Ectodermal cell (in vitro differentiated cells): ENCODE data around the gene SUPT6H.

Experiments
- H3K27ac ChIP-seq: 2 replicates; pipeline ENCODE4 v1.7.0; 2013; ENCODE audit warnings: mild to moderate bottlenecking, low read depth, low read length; ENCODE audit not compliant: insufficient read depth, poor library complexity, severe bottlenecking
- H3K27me3 ChIP-seq: 2 replicates; pipeline ENCODE4 v1.7.0; 2013; ENCODE audit warnings: mild to moderate bottlenecking, low read length; ENCODE audit not compliant: insufficient read depth, control insufficient read depth, poor library complexity, severe bottlenecking
- H3K36me3 ChIP-seq: one replicate; pipeline ENCODE4 v1.7.0; 2013; ENCODE audit warnings: low read length; ENCODE audit not compliant: control insufficient read depth, insufficient read depth
- H3K4me1 ChIP-seq: one replicate; pipeline ENCODE4 v1.7.0; 2013; ENCODE audit warnings: low read length; ENCODE audit not compliant: control insufficient read depth, insufficient read depth
- H3K4me3 ChIP-seq: 2 replicates; pipeline ENCODE4 v1.7.0; 2013; ENCODE audit warnings: low read depth, low read length, control low read depth; ENCODE audit not compliant: insufficient read depth
- H3K9me3 ChIP-seq: 2 replicates; pipeline ENCODE4 v1.7.0; 2013; ENCODE audit warnings: mild to moderate bottlenecking, low read length, moderate library complexity; ENCODE audit not compliant: control insufficient read depth
- WGBS, 2 experiments: methylation state at CpG; one replicate each; pipeline ENCODE4 v1.1.7; 2013; ENCODE audit warnings: missing lambda C conversion rate in 2 of 2; 5-methylcytosine and 5-hydroxymethylcytosine counted together

Gene SUPT6H

DNA sequence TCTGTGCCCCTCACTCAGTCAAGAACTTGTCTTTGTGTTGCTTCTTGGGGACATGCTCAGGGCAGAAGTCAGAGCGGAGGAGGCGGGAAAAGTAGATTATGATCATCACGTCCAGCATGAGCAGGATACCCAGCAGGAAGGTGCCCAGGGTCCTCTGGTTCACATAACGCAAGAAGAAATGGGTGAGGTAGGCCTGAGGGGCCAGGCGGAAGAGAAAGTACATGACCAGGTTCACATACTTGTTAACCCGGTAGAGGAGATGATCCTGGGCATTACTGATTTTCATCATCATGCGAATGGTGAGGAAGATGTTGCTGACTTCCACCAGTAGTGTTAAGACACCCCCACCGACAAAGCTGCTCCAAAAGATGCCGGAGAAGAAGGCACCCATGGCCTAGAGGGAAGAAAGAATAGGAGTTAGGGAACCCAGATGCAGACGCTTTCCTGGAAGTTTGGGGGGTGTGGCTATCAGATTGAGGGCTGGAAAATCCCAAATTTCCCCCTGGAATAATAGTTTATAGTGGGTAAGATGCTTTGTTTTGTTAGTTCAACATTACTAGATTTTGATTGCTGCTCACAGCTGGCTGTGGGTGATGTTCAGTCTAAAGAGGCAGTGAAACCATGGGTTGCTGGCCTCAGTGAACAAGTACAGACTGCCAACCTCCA lies 62.6 kb downstream of the SUPT6H start:
- no peak overlapping the region for H3K27ac ChIP-seq
- H3K9me3 ChIP-seq, result no peaks in the 10 kb centered on the region
- WGBS, 2 experiments, result 85 to 88% methylated on average over 10 of the region's 10 CpGs
- peaks cover 35% of the 10 kb centered on the region for H3K4me1 ChIP-seq
- H3K36me3 ChIP-seq, result peaks cover 26% of the 10 kb centered on the region
- no peaks in the 10 kb centered on the region for H3K27me3 ChIP-seq
- peak overlapping the region; percentile 83 for H3K4me3 ChIP-seq

DNA sequence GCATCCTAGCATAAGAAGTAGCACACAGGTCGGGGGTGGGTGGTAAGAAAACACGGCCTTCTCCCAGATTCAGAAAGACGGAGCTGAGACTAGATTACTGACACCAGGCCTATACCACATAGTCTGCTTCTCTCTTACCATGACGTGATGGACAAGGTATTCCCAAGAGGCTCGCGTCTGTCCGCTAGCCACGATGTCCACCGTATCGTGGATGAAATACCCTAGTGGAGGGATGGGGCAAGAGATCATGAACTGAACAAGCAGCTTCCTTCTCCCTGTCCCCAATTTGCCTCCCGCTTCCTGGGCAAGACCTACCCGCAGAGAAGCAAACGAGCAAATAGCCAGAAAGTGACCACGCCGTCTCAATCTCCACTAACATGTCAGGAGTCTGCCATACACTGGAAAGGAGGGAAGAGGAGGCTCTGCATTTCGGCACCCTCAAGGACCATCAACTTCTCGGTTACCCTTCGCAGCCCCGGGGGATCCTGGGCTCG lies 63.2 kb downstream of the SUPT6H start:
- H3K27ac ChIP-seq, result peak overlapping the region; percentile 79
- H3K4me3 ChIP-seq, result peak overlapping the region; percentile 83
- no peaks in the 10 kb centered on the region for H3K27me3 ChIP-seq
- peaks cover 35% of the 10 kb centered on the region for H3K4me1 ChIP-seq
- H3K9me3 ChIP-seq, result no peaks in the 10 kb centered on the region
- peaks cover 26% of the 10 kb centered on the region for H3K36me3 ChIP-seq
- 11 to 12% methylated on average over 20 of the region's 20 CpGs for WGBS, 2 experiments

DNA sequence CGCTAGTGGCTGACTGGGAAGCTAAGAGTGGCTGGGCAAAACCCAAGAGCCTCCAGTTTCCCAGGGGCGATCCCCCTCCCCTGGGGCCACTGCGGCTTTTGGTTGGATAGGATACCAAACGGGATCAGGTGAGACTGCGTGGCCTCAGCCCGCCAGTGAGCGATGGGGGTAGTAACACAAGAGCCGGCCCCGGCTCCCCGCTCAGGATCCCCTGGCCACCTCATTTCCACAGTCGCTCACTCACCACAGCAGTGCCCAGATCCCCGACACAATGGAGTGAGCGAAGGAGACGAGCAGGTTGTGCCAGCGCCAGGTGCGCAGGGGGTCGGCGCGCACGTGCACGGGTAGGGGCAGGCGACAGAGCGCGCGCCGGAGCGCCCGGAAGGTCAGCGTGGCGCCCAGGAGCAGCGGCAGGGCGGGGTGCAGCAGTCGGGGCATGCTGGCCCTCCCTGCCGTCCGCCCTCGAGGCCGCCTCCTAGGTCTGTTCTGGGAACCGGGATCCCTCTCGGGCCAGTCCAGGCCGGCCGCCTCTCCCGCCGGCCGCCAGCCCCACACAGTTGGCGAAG lies 63.7 kb downstream of the SUPT6H start:
- 0% methylated on average over 45 of the region's 45 CpGs for WGBS, 2 experiments

GRCh38 chr17:28726226-28726626 lies 64.2 kb downstream of the SUPT6H start, which contains the start of gene TLCD1:
TSS of gene TLCD1 (minus strand) at chr17:28726233. CDS start at chr17:28726097, 136 bp downstream.
- WGBS, 2 experiments, result 0% methylated on average over 49 of the region's 49 CpGs
- Histone ChIP-seq H3K36me3 (peaks cover 22% of the 10 kb centered on the region), H3K27ac (peak within 1 kb of the TSS; percentile 93), H3K9me3 (no peaks in the 10 kb centered on the region), H3K4me1 (peaks cover 33% of the 10 kb centered on the region), H3K27me3 (no peaks in the 10 kb centered on the region), H3K4me3 (peak within 1 kb of the TSS; percentile 83)

More for the DNA sequence above, 63.7 kb downstream of the SUPT6H start:
- Histone ChIP-seq H3K36me3 (peaks cover 26% of the 10 kb centered on the region), H3K4me3 (peak overlapping the region; percentile 83), H3K4me1 (peaks cover 35% of the 10 kb centered on the region), H3K9me3 (no peaks in the 10 kb centered on the region), H3K27ac (peak overlapping the region; percentile 79), H3K27me3 (no peaks in the 10 kb centered on the region)

- H3K9me3 ChIP-seq, result no peaks in the 10 kb centered on the region
- peak overlapping the region; percentile 83 for H3K4me3 ChIP-seq
- peaks cover 20% of the 10 kb centered on the region for H3K36me3 ChIP-seq
- H3K4me1 ChIP-seq, result peaks cover 27% of the 10 kb centered on the region
- peak overlapping the region; percentile 93 for H3K27ac ChIP-seq
- no peaks in the 10 kb centered on the region for H3K27me3 ChIP-seq
- 0% methylated on average over 57 of the region's 57 CpGs for WGBS, 2 experiments
These were observed 64.9 kb downstream of the SUPT6H start for GRCh38 chr17:28726627-28727491.

- 1% methylated on average over 64 of the region's 64 CpGs for WGBS, 2 experiments
- no peaks in the 10 kb centered on the region for H3K27me3 ChIP-seq
- H3K4me3 ChIP-seq, result peak within 1 kb of the TSS; percentile 83
- peaks cover 14% of the 10 kb centered on the region for H3K4me1 ChIP-seq
- H3K36me3 ChIP-seq, result peaks cover 3% of the 10 kb centered on the region
- no peaks in the 10 kb centered on the region for H3K9me3 ChIP-seq
- peak within 1 kb of the TSS; percentile 93 for H3K27ac ChIP-seq
These were observed 66.6 kb downstream of the SUPT6H start, which contains the start of gene NEK8 for GRCh38 chr17:28728364-28729200. TSS of gene NEK8 (plus strand) at chr17:28728788. CDS start at chr17:28728814, 26 bp downstream.

GRCh38 chr17:28729950-28730330 lies 67.9 kb downstream of the SUPT6H start:
- Histone ChIP-seq H3K4me1 (peaks cover 9% of the 10 kb centered on the region), H3K27ac (no peak overlapping the region), H3K9me3 (no peaks in the 10 kb centered on the region), H3K36me3 (no peaks in the 10 kb centered on the region), H3K27me3 (no peaks in the 10 kb centered on the region), H3K4me3 (no peak overlapping the region)
- 93% methylated on average over 11 of the region's 11 CpGs for WGBS, 2 experiments

GRCh38 chr17:28733346-28733745 lies 71.3 kb downstream of the SUPT6H start:
- Histone ChIP-seq H3K27ac (no peak overlapping the region), H3K4me3 (no peak overlapping the region), H3K27me3 (no peaks in the 10 kb centered on the region), H3K9me3 (no peaks in the 10 kb centered on the region), H3K4me1 (no peaks in the 10 kb centered on the region), H3K36me3 (no peaks in the 10 kb centered on the region)
- 57 to 100% methylated on average over 1 of the region's 1 CpG for WGBS, 2 experiments

GRCh38 chr17:28734712-28735241 lies 72.8 kb downstream of the SUPT6H start:
- no peaks in the 10 kb centered on the region for H3K9me3 ChIP-seq
- no peaks in the 10 kb centered on the region for H3K27me3 ChIP-seq
- no peaks in the 10 kb centered on the region for H3K36me3 ChIP-seq
- 95 to 96% methylated on average over 10 of the region's 10 CpGs for WGBS, 2 experiments
- no peak overlapping the region for H3K27ac ChIP-seq
- H3K4me3 ChIP-seq, result no peak overlapping the region
- no peaks in the 10 kb centered on the region for H3K4me1 ChIP-seq
